ENCODE measurements around the gene RTN4R. TPM values are rescaled to one million over a fixed set of nuclear protein-coding genes. Genes with fewer than 3 reads are reported as not detected.

Gene RTN4R
- total and polyA plus RNA-seq, 9 of the 15 experiments (the other 6 are each of a cell fraction or from before 2014, with no cell fraction given): 0.04 to 2.8 (median 1.4) TPM; not detected in 3

- TF ChIP-seq, protein P1, sequence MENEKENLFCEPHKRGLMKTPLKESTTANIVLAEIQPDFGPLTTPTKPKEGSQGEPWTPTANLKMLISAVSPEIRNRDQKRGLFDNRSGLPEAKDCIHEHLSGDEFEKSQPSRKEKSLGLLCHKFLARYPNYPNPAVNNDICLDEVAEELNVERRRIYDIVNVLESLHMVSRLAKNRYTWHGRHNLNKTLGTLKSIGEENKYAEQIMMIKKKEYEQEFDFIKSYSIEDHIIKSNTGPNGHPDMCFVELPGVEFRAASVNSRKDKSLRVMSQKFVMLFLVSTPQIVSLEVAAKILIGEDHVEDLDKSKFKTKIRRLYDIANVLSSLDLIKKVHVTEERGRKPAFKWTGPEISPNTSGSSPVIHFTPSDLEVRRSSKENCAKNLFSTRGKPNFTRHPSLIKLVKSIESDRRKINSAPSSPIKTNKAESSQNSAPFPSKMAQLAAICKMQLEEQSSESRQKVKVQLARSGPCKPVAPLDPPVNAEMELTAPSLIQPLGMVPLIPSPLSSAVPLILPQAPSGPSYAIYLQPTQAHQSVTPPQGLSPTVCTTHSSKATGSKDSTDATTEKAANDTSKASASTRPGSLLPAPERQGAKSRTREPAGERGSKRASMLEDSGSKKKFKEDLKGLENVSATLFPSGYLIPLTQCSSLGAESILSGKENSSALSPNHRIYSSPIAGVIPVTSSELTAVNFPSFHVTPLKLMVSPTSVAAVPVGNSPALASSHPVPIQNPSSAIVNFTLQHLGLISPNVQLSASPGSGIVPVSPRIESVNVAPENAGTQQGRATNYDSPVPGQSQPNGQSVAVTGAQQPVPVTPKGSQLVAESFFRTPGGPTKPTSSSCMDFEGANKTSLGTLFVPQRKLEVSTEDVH (IDR thresholded peaks at IDR 0.05; ENCODE audit: low read depth, partially characterized antibody): no peak
- TF ChIP-seq ZNF121 (CRISPR knock-in tag; conservative IDR thresholded peaks at IDR 0.05) (no peak), TAF1 (IDR thresholded peaks at IDR 0.05; ENCODE audit: control insufficient read depth, extremely low read depth, insufficient read depth, low read length, severe bottlenecking) (peak; percentile 17), RBFOX2 (IDR thresholded peaks at IDR 0.05; ENCODE audit: low read depth, low read length) (0 out of 2 replicates have a peak, but pooled peaks have one; percentile 10), RBM15 (IDR thresholded peaks at IDR 0.05; ENCODE audit: insufficient read depth, low read length) (no peak), ZBTB11 (CRISPR knock-in tag; IDR thresholded peaks at IDR 0.05) (0 out of 6 replicates have a peak, but pooled peaks of 1 of the 3 experiments have one; percentile 32), CBX3 (IDR thresholded peaks at IDR 0.05; ENCODE audit: borderline replicate concordance in 1 of 2, low read length in 2 of 2) (no peak), ZNF165 (CRISPR knock-in tag; IDR thresholded peaks at IDR 0.05; ENCODE audit: borderline replicate concordance) (no peak), NELFE (IDR thresholded peaks at IDR 0.05; ENCODE audit: insufficient read depth, insufficient read length) (no peak), KLF10 (CRISPR knock-in tag; IDR thresholded peaks at IDR 0.05) (no peak), CBFA2T2 (conservative IDR thresholded peaks at IDR 0.05) (no peak), HDAC6 (IDR thresholded peaks at IDR 0.05; ENCODE audit: low read depth, low read length) (0 out of 2 replicates have a peak, but pooled peaks have one; percentile 61), ATF6 (CRISPR knock-in tag; IDR thresholded peaks at IDR 0.05) (no peak), LEF1 (IDR thresholded peaks at IDR 0.05) (no peak)
- TF ChIP-seq, protein P2, sequence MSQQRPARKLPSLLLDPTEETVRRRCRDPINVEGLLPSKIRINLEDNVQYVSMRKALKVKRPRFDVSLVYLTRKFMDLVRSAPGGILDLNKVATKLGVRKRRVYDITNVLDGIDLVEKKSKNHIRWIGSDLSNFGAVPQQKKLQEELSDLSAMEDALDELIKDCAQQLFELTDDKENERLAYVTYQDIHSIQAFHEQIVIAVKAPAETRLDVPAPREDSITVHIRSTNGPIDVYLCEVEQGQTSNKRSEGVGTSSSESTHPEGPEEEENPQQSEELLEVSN (IDR thresholded peaks at IDR 0.05; ENCODE audit: borderline replicate concordance in 1 of 2, extremely low read depth in 1 of 2, insufficient read depth in 1 of 2, insufficient read length in 1 of 2, low read depth in 1 of 2, low read length in 1 of 2, poor library complexity in 1 of 2, severe bottlenecking in 1 of 2): no peak
Measured at GRCh38 chr22:20239676-20240446, 28.3 kb downstream of the RTN4R start (continued).

Measured in K562 (cell line).